Cortex of kidney (tissue), 1 donor: ENCODE data around the gene PCNX3.

Experiments
- DNase-seq: peaks from one replicate; lab custom pipeline; 2025; lab: John Stamatoyannopoulos, UW

Gene PCNX3

DNA sequence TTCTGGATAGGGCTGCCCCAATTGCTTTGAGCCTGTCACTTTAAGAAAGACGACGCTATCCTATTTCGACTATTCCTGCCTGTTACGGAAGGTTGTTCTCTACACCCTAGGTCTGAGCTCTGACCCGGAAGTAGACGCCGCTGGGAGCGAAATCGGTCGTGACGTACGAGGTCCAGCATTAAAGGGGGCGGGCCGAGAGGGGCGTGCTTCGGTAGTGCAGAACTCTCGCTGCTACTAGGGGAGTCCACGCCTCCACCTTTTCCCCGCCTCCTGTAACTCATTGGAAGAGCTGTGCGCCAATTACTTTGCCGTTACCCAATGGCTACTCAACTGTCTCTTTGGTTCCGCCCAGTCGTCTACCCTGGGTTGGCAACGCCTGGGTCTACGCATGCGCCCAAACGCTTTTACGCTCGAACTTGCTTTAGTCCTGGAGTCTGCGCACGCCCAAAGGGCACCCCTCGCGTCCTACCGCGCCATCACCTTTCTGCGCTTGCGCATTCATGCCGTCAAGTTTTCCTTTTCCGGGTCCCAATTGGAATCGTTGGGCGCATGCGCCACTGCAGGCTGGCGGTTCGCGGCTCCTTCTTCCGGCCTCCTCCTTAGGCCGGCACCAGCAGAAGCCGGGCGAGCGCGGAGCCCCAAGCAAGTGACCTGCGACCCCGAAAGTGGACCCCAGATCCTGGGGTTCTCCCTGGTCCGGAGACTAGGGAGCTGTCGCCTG is at the start of gene PCNX3:
PCNX3 (plus strand) TSS at position 548 of the 721 bp plus-strand sequence. CDS start 536 bp downstream, outside the sequence.
- peak; percentile 89 for DNase-seq

DNA sequence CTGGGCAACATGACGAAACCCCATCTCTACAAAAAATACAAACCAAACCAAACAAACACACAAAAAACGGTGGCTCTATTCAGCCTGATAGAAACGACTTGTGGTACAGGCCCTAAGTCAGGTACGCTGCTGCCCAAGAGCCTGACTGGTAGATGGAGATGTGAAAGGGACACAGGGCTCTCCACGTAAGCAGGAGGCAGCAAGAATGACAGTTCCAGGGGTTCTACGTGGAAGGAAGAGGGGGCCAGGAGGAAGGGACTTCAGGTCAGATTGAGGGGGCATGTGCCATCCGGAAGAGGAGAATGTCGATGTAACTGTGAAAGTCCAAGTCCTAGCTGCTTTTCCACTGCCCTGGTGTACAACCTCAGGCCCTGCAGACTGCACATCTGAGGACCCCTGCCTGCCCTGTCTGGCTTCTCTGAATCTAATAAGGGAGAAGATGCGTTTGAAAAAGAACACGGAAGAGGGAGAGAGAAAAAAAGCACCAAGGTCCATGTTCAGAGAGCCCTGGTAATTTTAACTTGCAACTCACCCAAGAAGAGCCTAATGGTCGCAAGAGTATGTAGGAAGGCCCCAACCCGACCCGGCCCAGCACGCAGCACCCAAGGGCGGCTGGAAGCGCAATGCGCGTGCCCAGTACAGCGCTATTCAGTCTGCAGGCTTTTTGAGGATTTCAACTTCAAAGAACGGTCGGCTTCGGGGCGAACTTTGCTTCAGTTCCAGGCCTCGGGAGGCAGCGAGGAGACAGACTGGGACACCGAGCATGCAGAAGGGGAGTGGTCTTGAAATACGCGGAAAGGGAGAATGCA is 46.2 kb upstream of the PCNX3 start:
- no peak for DNase-seq

DNA sequence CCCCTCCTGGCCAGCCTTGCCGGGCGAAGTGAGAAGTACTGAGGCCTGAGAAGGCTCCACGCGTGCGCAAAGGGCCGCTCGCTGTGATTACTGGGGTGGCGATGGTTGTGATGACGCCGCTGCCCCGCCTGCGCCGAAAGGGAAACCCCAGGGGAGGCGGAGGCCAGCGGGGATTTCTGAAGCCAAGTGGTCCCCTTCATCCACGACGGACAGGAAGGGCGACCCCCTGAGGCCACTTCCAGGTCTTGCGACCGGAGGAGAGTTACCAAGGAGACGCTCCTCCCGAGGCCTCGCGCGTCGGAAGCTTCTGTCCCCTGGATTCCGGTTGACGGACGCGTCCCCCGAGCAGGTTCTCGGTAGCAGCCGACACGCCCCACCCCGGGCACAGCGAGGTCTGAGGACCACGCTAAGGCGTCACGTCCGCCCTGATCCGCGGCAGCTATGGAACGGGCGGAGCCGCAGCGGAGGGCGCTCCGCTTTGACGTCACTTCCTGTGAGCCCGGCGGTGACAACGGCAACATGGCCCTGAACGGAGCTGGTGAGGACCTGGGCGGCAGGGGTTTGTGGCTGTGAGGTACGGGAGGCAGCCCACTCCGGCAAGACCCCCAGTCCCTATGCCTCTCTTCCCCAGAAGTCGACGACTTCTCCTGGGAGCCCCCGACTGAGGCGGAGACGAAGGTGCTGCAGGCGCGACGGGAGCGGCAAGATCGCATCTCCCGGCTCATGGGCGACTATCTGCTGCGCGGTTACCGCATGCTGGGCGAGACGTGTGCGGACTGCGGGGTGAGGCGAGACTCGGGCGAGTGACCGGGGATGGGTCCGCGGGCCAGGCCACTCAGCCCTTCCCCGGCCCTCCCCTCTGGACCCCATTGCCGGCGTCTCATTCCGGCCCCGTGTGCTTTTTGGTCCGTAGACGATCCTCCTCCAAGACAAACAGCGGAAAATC is 45.3 kb upstream of the PCNX3 start, which contains the start of gene ZNRD2:
ZNRD2 (plus strand) TSS at position 505 of the 946 bp plus-strand sequence; CDS start at position 520, 15 bp downstream.
- DNase-seq = no peak

DNA sequence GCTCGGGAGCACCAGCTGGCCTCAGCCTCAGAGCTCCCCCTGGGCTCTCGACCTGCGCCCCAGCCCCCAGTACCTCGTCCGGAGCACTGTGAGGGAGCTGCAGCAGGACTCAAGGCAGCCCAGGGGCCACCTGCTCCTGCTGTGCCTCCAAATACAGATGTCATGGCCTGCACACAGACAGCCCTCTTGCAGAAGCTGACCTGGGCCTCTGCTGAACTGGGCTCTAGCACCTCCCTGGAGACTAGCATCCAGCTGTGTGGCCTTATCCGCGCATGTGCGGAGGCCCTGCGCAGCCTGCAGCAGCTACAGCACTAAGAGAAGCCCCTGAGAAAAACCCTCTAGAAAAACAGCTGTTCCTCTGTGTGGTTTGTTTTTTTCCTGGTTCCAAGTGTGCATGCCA is 44.2 kb upstream of the PCNX3 start:
- DNase-seq = no peak

- no peak for DNase-seq
These were observed 43.6 kb upstream of the PCNX3 start for GRCh38 chr11:65571940-65572339.

DNA sequence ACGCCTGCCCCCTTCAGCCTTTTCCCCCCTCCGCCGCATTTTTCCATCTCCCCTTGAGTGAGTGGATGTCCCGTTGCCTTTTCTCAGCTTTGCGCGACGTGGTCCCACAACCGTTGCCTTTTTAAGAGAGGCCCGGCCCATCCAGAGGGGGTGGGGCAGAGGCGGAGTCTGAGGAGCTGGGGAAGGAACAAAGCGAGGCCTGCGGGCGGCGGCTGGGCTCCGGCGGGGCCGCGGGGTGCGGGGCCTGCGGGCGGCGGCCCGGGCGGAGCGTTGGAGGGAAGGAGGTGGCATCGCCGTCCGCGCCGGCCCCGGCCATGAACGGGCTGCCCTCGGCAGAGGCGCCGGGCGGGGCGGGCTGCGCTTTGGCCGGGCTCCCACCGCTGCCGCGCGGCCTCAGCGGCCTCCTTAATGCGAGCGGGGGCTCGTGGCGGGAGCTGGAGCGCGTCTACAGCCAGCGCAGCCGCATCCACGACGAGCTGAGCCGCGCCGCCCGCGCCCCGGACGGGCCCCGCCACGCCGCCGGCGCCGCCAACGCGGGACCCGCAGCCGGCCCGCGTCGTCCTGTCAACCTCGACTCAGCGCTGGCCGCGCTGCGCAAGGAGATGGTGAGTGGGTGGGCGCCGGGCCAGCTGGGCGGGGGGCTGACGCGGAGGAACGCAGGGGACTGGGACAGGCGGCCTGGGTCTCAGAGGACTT is 43.1 kb upstream of the PCNX3 start, which contains the start of gene FAM89B:
FAM89B (plus strand) TSS at position 183 of the 696 bp plus-strand sequence; CDS start at position 315, 132 bp downstream.
- DNase-seq = no peak

GRCh38 chr11:65573391-65574079 is 42.0 kb upstream of the PCNX3 start:
- DNase-seq = no peak

GRCh38 chr11:65574109-65574810 is 41.3 kb upstream of the PCNX3 start:
- no peak for DNase-seq

DNA sequence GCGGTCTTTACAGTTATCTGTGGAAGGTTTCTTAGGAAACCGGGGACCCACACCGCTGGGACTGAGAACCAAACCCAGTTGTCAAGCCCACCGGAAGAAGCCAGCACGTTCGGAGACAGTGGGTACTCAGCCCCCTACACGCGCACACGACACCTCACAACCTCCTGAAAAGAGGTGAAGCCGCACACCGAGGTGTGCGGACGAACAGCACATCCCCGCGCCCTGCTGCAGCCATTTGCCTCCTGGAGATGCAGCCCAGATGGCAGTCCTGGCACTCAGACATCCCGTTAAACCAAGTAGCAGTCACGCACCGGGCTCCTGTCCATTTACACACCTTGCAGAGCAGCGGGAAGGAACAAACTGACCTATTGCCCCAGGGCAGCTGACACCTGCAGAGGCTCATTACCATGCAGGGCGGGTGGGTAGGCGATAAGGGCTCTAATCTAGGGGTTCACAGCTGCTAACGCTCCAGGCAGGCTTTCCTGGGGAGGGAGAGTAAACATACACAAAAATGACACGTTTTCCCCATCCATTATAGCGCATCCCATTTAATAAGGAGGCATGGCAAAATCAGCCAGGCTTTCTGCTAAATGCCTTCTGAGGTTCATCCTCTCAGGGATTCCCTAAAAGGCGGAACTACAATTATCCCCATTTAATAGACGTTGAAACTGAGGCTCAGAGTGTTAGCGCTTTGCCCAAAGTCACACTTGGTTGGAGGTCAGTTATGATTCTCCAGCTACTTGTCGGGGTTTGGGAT is 40.6 kb upstream of the PCNX3 start:
- DNase-seq = no peak

- DNase-seq = no peak
These were observed 39.9 kb upstream of the PCNX3 start, which contains the start of gene EHBP1L1 for GRCh38 chr11:65575568-65576231. Gene EHBP1L1 (plus strand): TSS chr11:65576053. CDS start chr11:65576303, 250 bp downstream.

DNA sequence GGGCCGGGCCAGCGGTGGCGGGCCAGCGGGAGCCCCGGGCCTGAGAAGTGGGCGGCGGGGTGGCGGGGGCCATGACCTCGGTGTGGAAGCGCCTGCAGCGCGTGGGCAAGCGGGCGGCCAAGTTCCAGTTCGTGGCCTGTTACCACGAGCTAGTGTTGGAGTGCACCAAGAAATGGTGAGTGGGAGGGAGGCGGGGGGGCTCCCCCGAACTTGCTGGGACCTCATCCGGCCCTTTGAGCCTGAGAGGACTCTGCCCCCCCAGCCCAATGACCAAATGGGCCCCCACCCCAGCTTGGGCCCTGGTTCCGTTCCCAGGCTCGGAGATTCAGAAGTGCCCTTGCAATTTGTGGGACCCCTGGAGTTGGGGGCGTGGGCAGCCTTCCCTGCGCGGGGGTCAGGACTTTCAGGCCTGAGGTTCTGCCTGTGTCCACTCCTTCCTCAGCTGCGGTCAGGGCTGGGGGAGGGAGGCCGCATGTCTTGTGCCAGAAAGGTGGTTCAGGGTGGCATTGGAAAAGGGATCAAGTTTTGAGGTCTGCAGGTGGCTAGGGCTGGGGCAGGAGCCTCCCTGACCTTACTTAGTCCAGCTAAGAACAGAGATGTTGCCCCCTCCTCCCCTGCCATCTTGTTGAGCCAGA is 39.2 kb upstream of the PCNX3 start:
- no peak for DNase-seq

- no peak for DNase-seq
These were observed 38.5 kb upstream of the PCNX3 start for GRCh38 chr11:65576867-65577755.

- no peak for DNase-seq
These were observed 37.8 kb upstream of the PCNX3 start for GRCh38 chr11:65577756-65578109.

DNA sequence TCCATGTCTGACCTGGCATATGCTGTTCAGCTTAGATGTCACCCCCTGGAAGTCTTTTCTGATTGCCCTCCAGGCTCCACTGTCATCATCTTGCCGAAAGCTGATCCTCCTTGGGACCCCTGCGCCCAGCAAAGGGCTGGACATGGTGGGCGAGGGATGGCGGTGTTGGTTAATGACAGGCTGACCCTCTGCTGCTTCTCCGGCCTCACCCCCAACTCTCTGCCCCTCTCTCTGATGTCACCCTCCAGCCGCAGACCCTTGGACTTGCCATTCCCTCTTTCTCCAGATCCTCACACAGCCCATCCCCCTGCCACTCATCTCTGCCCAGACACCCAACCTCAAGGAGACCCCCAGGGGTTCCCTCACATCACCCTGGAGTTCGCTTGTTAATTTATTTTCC is 37.4 kb upstream of the PCNX3 start:
- DNase-seq = no peak

GRCh38 chr11:65578667-65579066 is 36.9 kb upstream of the PCNX3 start:
- no peak for DNase-seq

DNA sequence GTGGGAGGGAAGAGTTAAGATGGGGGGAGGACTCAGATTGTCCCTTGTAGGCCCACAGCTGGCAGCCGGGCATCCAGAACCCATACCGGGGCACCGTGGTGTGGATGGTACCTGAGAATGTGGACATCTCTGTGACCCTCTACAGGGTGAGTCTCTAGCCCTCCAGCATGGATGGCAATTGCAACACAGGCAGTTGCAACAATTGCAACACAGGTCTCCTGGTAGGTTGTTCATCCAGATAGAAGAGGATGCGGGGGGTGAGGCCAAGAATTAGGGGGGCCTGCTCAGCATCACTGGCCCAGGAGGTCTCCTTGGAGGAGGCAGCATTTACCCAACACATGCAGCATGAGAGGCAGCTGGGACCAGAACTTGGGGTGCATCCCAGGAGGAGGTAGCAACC is 36.3 kb upstream of the PCNX3 start:
- no peak for DNase-seq

DNA sequence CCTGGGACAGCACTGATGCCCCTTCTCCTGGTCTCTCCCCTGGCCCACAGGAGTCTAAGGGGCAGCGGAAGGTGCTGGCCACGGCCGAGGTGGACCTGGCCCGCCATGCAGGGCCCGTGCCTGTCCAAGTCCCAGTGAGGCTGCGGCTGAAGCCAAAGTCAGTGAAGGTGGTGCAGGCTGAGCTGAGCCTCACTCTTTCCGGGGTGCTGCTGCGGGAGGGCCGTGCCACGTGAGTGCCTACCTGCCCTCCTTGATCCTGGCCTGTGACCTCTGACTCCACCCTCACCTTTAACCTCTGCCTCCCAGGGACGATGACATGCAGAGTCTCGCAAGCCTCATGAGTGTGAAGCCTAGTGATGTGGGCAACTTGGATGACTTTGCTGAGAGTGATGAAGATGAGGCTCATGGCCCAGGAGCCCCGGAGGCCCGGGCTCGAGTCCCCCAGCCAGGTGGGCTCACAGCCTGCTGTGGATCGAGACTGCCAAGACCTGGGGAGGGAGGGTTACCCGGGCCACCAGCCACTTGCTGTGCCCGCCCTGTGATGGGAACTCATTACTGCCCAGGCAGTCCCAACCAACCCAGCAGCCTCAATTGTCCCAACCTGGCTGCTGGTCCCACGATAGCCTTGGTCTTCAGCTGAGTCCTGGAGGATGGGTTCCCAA is 35.4 kb upstream of the PCNX3 start:
- DNase-seq = no peak
